Tibial nerve (tissue), 4 donors: ENCODE data around the gene ELMOD3.

Experiments
- CTCF ChIP-seq, 5 experiments: fragments of 200-600 bp in 3 of 5; fragments of 450-650 bp in 2 of 5; sonication (generic) in 3 of 5; IDR thresholded peaks; one replicate each; pipeline ENCODE4 v1.5.1; 2016 to 2019; ENCODE audit warnings: antibody characterized with exemption in 5 of 5, mild to moderate bottlenecking in 3 of 5, moderate library complexity in 2 of 5
- EP300 ChIP-seq, 2 donors: sonication (generic); formaldehyde crosslinking; IDR thresholded peaks; one replicate each; pipeline ENCODE4 v1.6.1; 2017; ENCODE audit warnings: antibody characterized with exemption in 2 of 2, mild to moderate bottlenecking in 1 of 2
- POLR2A ChIP-seq, 2 donors: fragments of 450-650 bp; IDR thresholded peaks; one replicate each; pipeline ENCODE4 v1.6.1; 2017; ENCODE audit warnings: antibody characterized with exemption in 2 of 2, mild to moderate bottlenecking in 2 of 2, moderate library complexity in 2 of 2

GRCh38 chr2:85436836-85437487 is 82.4 kb downstream of the ELMOD3 start:
- TF ChIP-seq CTCF (IDR thresholded peaks at IDR 0.05), result no peak
- TF ChIP-seq POLR2A (IDR thresholded peaks at IDR 0.05), result no peak
- TF ChIP-seq EP300 (IDR thresholded peaks at IDR 0.05), result no peak
